Fibroblast of skin of left quadriceps (primary cell): ENCODE measurements around the gene RARA.

Experiments
- DNase-seq, 2 experiments: peaks; one replicate each; pipeline ENCODE4 v3.0.0-alpha.2; 2013; ENCODE audit warnings: low read depth in 2 of 2

RARA gene

DNA sequence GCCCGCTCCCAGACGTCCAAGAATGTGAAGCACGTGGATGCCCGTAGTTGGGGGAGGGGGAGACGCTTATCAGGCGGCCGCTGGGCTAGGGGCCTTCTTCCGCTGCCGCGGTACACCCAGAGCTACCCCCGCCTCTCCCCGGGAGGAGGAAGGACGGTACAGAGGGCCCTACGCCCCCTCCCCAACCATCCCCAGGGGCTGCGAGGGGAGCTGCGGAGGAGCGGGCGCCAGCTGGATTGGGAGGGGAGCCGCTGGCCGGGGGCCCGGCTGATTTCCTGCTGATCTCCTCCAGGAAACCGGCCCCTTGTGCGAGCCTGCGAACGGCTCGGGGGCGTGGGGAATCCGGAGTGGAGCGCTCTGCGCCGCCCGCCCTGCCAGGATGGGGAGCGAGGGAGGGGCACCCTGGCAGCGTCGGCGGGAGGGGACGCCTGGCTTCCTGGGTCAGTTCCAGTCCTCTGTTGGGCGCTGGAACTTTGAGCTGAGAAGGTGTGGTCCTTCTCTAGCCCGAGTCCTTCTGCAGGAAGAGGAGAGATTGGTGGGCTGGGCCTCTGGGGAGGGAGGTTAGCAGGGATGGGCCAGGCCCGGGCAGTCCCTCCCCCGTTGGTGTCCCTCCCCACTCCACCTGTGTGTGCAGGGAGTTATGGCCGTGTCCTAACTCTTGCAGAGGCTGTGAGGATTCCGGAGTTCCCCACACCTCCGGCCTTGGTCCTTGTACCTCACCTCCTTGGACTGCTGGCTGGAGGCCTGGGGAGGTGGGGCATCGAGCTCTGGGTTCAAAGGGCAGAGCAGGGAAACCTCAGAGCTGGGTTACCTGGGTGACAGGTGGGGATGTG lies 36.4 kb downstream of the RARA start:
- no peak for DNase-seq

- DNase-seq = no peak
These were observed 37.2 kb downstream of the RARA start for GRCh38 chr17:40345994-40346764.

DNA sequence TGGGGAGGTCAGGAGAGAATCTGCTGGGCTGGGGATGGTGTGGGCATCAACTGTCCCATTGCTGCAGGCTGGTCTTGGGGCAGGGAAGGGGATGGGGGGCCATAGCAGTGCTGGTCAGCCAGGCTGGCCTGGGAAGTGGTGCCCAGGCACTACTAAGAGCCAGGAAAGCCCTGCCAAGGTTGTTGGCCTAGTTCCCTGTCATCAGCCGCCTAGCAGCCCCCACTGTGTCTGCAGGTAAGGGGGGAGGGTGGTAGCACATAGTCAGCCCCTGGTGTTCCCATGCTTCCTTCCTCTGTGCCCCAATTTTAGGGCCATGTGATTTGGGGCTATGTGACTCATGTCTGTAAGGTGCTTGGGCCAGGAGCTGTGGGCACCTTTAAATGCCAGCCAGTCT lies 37.8 kb downstream of the RARA start:
- no peak for DNase-seq

- DNase-seq = no peak
These were observed 38.5 kb downstream of the RARA start for GRCh38 chr17:40347319-40348135.

- DNase-seq = no peak
These were observed 39.1 kb downstream of the RARA start for GRCh38 chr17:40348136-40348504.

DNA sequence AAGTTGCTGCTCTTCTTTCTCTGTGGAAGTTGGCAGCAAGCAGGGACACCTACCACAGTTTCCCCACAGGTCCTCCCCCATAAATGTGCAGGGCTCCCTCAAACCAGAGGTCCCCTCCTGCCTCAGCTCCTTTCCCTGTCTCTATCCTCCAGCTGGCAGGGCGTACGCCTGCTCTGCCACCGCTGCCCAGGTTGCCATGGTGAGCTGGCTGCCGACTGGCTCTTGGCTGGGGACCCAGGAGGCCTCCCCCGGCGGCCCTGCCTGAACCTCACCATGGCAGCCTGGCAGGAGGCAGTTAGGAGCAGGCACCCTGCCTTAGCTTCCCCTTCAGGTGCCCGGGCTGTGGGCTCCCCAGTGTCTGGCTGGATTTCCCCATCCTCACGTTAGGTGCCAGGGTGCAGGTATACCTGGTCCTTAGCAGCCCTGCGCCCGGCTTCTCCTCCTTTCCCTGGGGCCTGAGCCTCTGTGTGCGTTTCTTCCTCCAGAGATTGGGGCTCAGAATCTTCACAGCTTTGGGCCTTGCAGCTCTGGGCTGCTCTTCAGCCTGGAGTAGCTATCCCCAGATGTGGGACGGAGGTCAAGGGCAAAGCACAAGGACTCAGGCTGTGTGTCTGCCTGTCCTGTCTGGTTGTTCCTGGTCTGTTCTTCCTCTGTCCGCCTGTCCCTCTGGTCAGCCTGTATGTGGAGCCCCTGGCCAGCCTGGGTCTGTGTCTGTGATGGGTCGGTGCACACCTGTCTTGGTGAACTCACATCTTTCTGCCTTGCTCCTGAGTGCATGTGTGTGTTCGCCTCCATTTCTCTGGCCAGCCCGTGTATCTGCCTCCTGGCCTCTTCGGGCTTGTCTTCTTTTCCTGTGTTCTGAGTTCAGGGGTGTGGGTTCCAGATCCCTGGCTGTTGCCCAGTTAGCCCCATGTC lies 39.8 kb downstream of the RARA start:
- DNase-seq = no peak

- no peak for DNase-seq
These were observed 40.5 kb downstream of the RARA start for GRCh38 chr17:40349477-40349894.

DNA sequence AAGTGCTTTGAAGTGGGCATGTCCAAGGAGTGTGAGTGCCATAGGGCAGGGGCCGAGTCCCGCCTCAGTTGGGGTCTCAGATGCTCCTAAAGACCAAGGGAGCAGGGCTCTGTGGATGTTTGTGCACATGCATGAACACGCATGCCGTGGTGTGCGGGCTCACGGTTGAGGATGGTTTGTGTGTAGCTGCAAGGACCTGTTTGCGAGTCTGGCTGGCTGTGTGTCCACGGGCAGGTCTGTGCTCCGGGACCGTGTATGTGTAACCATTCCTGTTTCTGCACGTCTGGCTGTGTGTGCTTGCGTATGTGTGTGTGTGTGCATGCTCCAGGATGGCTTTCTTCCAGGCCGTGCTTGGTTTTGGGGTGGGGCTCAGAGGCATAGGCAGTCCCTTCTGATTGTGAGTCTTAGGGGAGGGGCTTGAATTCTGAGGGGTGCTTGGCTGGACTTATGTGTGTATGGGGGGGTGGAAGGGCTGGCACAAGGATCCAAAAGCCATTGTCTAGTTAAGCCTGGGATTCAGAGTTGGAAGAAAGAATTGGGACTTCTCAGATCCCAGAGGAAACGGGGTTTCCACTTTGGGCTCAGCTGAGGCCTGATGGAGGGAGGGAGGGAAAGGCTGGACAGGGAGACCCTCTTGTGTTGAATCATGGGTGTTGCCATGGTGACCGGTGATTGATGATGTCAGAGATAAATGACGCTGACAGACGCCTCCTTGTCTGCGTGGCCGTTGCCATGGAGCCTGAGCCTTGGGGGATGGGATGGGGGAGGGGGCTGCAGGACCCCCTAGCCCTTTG lies 41.1 kb downstream of the RARA start:
- peak in 1 of 2 experiments; percentile 38 for DNase-seq

GRCh38 chr17:40350689-40351358 lies 41.8 kb downstream of the RARA start:
- no peak for DNase-seq

GRCh38 chr17:40351359-40352236 lies 42.6 kb downstream of the RARA start:
- DNase-seq = no peak

DNA sequence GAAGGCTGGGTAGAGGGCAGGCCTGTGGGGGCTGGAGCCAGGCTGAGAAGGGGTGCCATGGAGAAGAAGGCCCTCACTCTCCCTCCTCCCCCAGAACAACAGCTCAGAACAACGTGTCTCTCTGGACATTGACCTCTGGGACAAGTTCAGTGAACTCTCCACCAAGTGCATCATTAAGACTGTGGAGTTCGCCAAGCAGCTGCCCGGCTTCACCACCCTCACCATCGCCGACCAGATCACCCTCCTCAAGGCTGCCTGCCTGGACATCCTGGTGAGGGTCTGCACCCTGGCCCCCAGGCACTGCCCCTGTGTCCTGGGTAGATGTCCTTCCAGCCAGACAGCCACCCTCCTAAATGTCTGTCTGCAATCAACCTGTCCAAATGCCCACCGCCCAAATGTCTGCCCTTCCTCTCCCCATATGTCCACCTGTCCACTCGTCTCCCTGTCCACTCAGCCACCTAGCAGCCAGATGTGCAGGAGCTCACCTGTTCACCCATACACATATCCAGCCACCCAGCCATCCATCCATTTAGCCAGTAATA lies 43.3 kb downstream of the RARA start:
- DNase-seq = no peak

GRCh38 chr17:40352779-40353394 lies 43.9 kb downstream of the RARA start:
- no peak for DNase-seq

GRCh38 chr17:40354221-40355122 lies 45.5 kb downstream of the RARA start:
- DNase-seq = no peak

- no peak for DNase-seq
These were observed 46.3 kb downstream of the RARA start for GRCh38 chr17:40355123-40355803.

- no peak for DNase-seq
These were observed 47.1 kb downstream of the RARA start for GRCh38 chr17:40355804-40356758.
